IMR-90 (cell line): ENCODE results near the gene NOL12. TPM values are rescaled to one million over a fixed set of nuclear protein-coding genes. Genes with fewer than 3 reads are reported as not detected.
A peak's percentile ranks its signal among the peaks of the same experiment; 100 is the strongest.

Source experiments
- ATAC-seq: fragments of 200-7000 bp; cut with Tn5 transposase; 2 replicates; pipeline ENCODE4 v1.9.1; 2020; ENCODE audit warnings: low read depth, mild to moderate bottlenecking, moderate library complexity
- BruUV-seq: library from RNA; stranded (reverse); fragments of 400-500 nt; replicated peaks from 2 replicates; lab custom pipeline; 2021; lab: Mats Ljungman, UMichigan
- CTCF ChIA-PET: fragments of 300-600 bp; formaldehyde crosslinking; extraction: SDS; loops from one replicate; lab custom pipeline; 2021; ENCODE audit warnings: antibody characterized with exemption; lab: Yijun Ruan, JAX
- POLR2A ChIA-PET: fragments of 300-600 bp; sonication (Branson Sonifier 250); formaldehyde crosslinking; loops from one replicate; lab custom pipeline; 2022; ENCODE audit warnings: antibody characterized with exemption; ENCODE audit not compliant: unreplicated experiment; lab: Charles Lee
- DNase-seq: peaks from one replicate; pipeline ENCODE4 v3.0.0; 2013
- H2AFZ ChIP-seq: replicated peaks from 2 replicates; pipeline ENCODE3; 2013; ENCODE audit warnings: low read length, mild to moderate bottlenecking; ENCODE audit not compliant: poor library complexity
- H2AK5ac ChIP-seq: 2 replicates; pipeline ENCODE4 v1.6.1; 2013; ENCODE audit warnings: low read depth, low read length, inconsistent platforms
- H2AK9ac ChIP-seq: replicated peaks from 2 replicates; pipeline ENCODE3; 2013; ENCODE audit warnings: mild to moderate bottlenecking, low read depth, low read length, moderate library complexity; ENCODE audit not compliant: poor library complexity
- H2BK120ac ChIP-seq: 2 replicates; pipeline ENCODE4 v1.6.1; 2013; ENCODE audit warnings: low read depth, low read length, inconsistent platforms
- H2BK15ac ChIP-seq: 3 replicates; pipeline ENCODE4 v1.6.1; 2013; ENCODE audit warnings: low read depth, low read length, inconsistent platforms
- H2BK20ac ChIP-seq: 2 replicates; pipeline ENCODE4 v1.6.1; 2013; ENCODE audit warnings: low read depth, mild to moderate bottlenecking, inconsistent platforms, low read length, moderate library complexity
- H2BK5ac ChIP-seq: 2 replicates; pipeline ENCODE4 v1.6.1; 2013; ENCODE audit warnings: mild to moderate bottlenecking, low read depth, low read length, inconsistent platforms; ENCODE audit not compliant: poor library complexity, severe bottlenecking
- H3K14ac ChIP-seq: replicated peaks from 2 replicates; pipeline ENCODE4 v1.6.1; 2013; ENCODE audit warnings: low read depth, low read length, inconsistent platforms
- H3K18ac ChIP-seq: 2 replicates; pipeline ENCODE4 v1.6.1; 2013; ENCODE audit warnings: low read depth, low read length, control low read depth
- H3K23ac ChIP-seq: 2 replicates; pipeline ENCODE4 v1.6.1; 2013; ENCODE audit warnings: low read depth, low read length, inconsistent platforms
- H3K27ac ChIP-seq: 2 replicates; pipeline ENCODE4 v1.5.1; 2013; ENCODE audit warnings: mild to moderate bottlenecking, control low read depth, low read length; ENCODE audit not compliant: insufficient read depth
- H3K27me3 ChIP-seq: 2 replicates; pipeline ENCODE4 v1.6.1; 2013; ENCODE audit warnings: low read length; ENCODE audit not compliant: control insufficient read depth, insufficient read depth
- H3K36me3 ChIP-seq: 2 replicates; pipeline ENCODE4 v1.6.1; 2013; ENCODE audit warnings: low read length, mixed read lengths; ENCODE audit not compliant: control insufficient read depth, insufficient read depth
- H3K4ac ChIP-seq: 2 replicates; pipeline ENCODE4 v1.6.1; 2013; ENCODE audit warnings: low read depth, low read length, inconsistent platforms
- H3K4me1 ChIP-seq: 2 replicates; pipeline ENCODE4 v1.6.1; 2013; ENCODE audit warnings: low read length, mixed read lengths; ENCODE audit not compliant: control insufficient read depth, insufficient read depth
- H3K4me2 ChIP-seq: 2 replicates; pipeline ENCODE4 v1.6.1; 2013; ENCODE audit warnings: low read depth, mild to moderate bottlenecking, control low read depth, low read length, moderate library complexity
- H3K4me3 ChIP-seq: 2 replicates; pipeline ENCODE4 v1.5.1; 2013; ENCODE audit warnings: low read depth, mild to moderate bottlenecking, control low read depth, low read length, moderate library complexity; ENCODE audit not compliant: insufficient read depth
- H3K56ac ChIP-seq: 2 replicates; pipeline ENCODE4 v1.6.1; 2013; ENCODE audit warnings: low read length, inconsistent platforms; ENCODE audit not compliant: insufficient read depth; ENCODE audit errors: extremely low read depth
- H3K79me1 ChIP-seq, 2 experiments: 2 replicates each; pipeline ENCODE4 v1.6.1; 2013; ENCODE audit warnings: low read length in 2 of 2, inconsistent platforms in 1 of 2, low read depth in 1 of 2
- H3K9ac ChIP-seq: 2 replicates; pipeline ENCODE4 v1.6.1; 2013; ENCODE audit warnings: low read depth, low read length, control low read depth
- H3K9me1 ChIP-seq: 2 replicates; pipeline ENCODE4 v1.6.1; 2013; ENCODE audit warnings: low read length, inconsistent platforms; ENCODE audit not compliant: insufficient read depth
- H3K9me3 ChIP-seq: 2 replicates; pipeline ENCODE4 v1.6.1; 2013; ENCODE audit warnings: low read length; ENCODE audit not compliant: control insufficient read depth, insufficient read depth
- H4K20me1 ChIP-seq: 2 replicates; pipeline ENCODE4 v1.6.1; 2013; ENCODE audit warnings: low read length, inconsistent platforms; ENCODE audit not compliant: insufficient read depth
- H4K5ac ChIP-seq: 2 replicates; pipeline ENCODE4 v1.6.1; 2013; ENCODE audit warnings: mild to moderate bottlenecking, low read depth, low read length, control low read depth
- H4K8ac ChIP-seq, 2 experiments: 2 replicates each; pipeline ENCODE4 v1.6.1; 2013; ENCODE audit warnings: low read depth in 2 of 2, low read length in 2 of 2, control low read depth in 1 of 2, inconsistent platforms in 1 of 2
- H4K91ac ChIP-seq: 2 replicates; pipeline ENCODE4 v1.6.1; 2013; ENCODE audit warnings: low read depth, low read length, inconsistent platforms; ENCODE audit not compliant: insufficient read depth
- POLR2A ChIP-seq: IDR thresholded peaks from 2 replicates; pipeline ENCODE4 v1.6.1; 2012; ENCODE audit warnings: mild to moderate bottlenecking, low read depth, low read length
- WGBS, 2 experiments: methylation state at CpG; one replicate each; pipeline versions ENCODE4 v1.1.5 to v1.1.7; 2013; ENCODE audit warnings: missing lambda C conversion rate in 2 of 2; ENCODE audit not compliant: insufficient read length in 1 of 2; ENCODE audit errors: extremely low coverage in 2 of 2; 5-methylcytosine and 5-hydroxymethylcytosine counted together
- dilution Hi-C: fragments of 300-500 bp; cut with HindIII; formaldehyde crosslinking; loops from one replicate; pipeline ENCODE4 v1.14.3; 2018; ENCODE audit warnings: low sequenced_read_pairs; ENCODE audit not compliant: unreplicated experiment
- in situ Hi-C: fragments of 300-500 bp; cut with MboI; formaldehyde crosslinking; loops from 3 replicates; pipeline ENCODE4 v1.14.3; 2019; ENCODE audit warnings: low sequenced_read_pairs, inconsistent platforms, mixed read lengths
- intact Hi-C: fragments of 100-400 bp; cut with micrococcal nuclease; formaldehyde crosslinking; loops from 2 replicates; pipeline ENCODE4 v1.10.0; 2022
- polyA plus RNA-seq, 3 experiments: library from polyadenylated mRNA; depleted of rRNA; stranded (reverse); fragments of >200 nt; gene quantifications; 2 replicates each; pipeline ENCODE4 v1.2.3, GENCODE V29; 2012; ENCODE audit warnings: low replicate concordance in 1 of 3
- total RNA-seq: library from RNA; depleted of rRNA; stranded (reverse); fragments of >200 nt; gene quantifications from 2 replicates; pipeline ENCODE4 v1.2.3, GENCODE V29; 2012
- TF ChIP-seq, protein P1 (sequence below): conservative IDR thresholded peaks from 2 replicates; pipeline ENCODE4 v1.5.1; 2012; ENCODE audit warnings: mild to moderate bottlenecking, low read depth, low read length, improper control_type of control experiment

NOL12 gene
- total and polyA plus RNA-seq, 2 of the 4 experiments (the other 2 are of a cell fraction) = 16.0 to 25.6 TPM

DNA sequence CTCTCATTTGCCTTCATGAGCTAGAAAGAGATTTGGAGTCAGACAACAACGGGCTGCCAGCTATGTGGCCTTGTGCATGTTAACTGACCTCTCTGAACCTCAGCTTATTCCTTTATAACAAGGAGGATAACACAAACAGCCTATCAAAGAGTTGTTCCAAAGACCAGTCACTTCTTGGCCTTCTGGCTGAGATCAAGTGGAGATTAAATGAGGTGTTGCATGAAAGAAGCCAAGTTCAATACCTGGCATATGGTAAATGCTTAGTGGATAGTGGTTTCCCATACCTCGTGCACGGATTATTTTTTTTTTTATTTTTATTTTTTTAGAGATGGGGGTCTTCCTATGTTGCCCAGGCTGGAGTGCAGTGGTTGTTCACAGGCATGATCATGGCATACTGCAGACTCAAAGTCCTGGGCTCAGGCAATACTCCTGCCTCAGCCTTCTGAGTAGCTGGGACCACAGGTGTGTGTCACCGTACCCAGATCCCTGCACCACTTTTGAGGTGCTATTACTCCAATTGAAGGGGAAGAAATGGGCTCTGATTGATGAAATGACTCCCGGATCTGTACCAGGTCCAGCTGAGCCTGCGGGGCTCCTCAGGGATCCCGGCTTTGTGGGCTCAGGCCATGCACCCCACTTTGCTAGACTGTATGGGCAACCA lies 5.8 kb upstream of the NOL12 start:
- Histone ChIP-seq H4K8ac (peak overlapping the region in 1 of 2 experiments; percentile 44; a peak in 1 of 4 replicates), H3K27ac (peak overlapping the region; percentile 8; the same call in 1 of the 2 replicates), H3K9ac (no peak overlapping the region), H3K18ac (no peak overlapping the region), H3K9me3 (no peaks in the 10 kb centered on the region), H2AK9ac (peak overlapping the region; percentile 80), H3K27me3 (no peaks in the 10 kb centered on the region), H3K4ac (no peak overlapping the region), H3K9me1 (no peaks in the 10 kb centered on the region), H2AK5ac (no peak overlapping the region), H3K4me3 (no peak overlapping the region), H3K23ac (peak overlapping the region; percentile 10; the same call in 1 of the 2 replicates), H2BK5ac (peak overlapping the region; percentile 3), H2BK20ac (no peak overlapping the region), H3K14ac (no peak overlapping the region), H2BK15ac (no peak overlapping the region), H3K56ac (no peak overlapping the region), H2BK120ac (no peak overlapping the region), H4K5ac (no peak overlapping the region), H3K36me3 (peaks cover 28% of the 10 kb centered on the region), H4K91ac (no peak overlapping the region), H4K20me1 (peaks cover 63% of the 10 kb centered on the region), H2AFZ (peak overlapping the region; percentile 12), H3K4me1 (peaks cover 16% of the 10 kb centered on the region), H3K4me2 (no peak overlapping the region), H3K79me1 (peaks cover 8 to 39% of the 10 kb centered on the region in 2 experiments; a peak in 3 of 4 replicates)
- WGBS, 2 experiments = 53% methylated on average over 3 of the region's 7 CpGs; no CpG with 5 or more reads in 1 of the 2 experiments
- ChIA-PET POLR2A (interaction anchor here (1.0 to 2.1 kb wide), 4 partner anchors 22 to 125 kb away, joined by 4 to 15 read pairs (median 8); partner anchors contain the start of genes PDXP and SH3BP1), CTCF (interaction anchor here (0.6 to 2.0 kb wide), 4 partner anchors 13 to 886 kb away, joined by 3 to 24 read pairs (median 14); no protein-coding TSS in a partner anchor)
- no TSS peak for BruUV-seq
- peak; percentile 23 for DNase-seq
- in situ Hi-C loops (loop anchor here (5.0 kb wide), 1 partner anchor 33 kb away; no protein-coding TSS in a partner anchor), dilution Hi-C loops (no loop called here), intact Hi-C loops (loop anchor here (5.0 kb wide), 1 partner anchor 112 kb away; no protein-coding TSS in a partner anchor)
- peak; percentile 1 for ATAC-seq
- TF ChIP-seq, protein P1, sequence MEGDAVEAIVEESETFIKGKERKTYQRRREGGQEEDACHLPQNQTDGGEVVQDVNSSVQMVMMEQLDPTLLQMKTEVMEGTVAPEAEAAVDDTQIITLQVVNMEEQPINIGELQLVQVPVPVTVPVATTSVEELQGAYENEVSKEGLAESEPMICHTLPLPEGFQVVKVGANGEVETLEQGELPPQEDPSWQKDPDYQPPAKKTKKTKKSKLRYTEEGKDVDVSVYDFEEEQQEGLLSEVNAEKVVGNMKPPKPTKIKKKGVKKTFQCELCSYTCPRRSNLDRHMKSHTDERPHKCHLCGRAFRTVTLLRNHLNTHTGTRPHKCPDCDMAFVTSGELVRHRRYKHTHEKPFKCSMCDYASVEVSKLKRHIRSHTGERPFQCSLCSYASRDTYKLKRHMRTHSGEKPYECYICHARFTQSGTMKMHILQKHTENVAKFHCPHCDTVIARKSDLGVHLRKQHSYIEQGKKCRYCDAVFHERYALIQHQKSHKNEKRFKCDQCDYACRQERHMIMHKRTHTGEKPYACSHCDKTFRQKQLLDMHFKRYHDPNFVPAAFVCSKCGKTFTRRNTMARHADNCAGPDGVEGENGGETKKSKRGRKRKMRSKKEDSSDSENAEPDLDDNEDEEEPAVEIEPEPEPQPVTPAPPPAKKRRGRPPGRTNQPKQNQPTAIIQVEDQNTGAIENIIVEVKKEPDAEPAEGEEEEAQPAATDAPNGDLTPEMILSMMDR = no peak
- TF ChIP-seq POLR2A = peak; percentile 33; the same call in 1 of the 2 replicates
